Measurements from ENCODE around the gene LTA4H.

DNA sequence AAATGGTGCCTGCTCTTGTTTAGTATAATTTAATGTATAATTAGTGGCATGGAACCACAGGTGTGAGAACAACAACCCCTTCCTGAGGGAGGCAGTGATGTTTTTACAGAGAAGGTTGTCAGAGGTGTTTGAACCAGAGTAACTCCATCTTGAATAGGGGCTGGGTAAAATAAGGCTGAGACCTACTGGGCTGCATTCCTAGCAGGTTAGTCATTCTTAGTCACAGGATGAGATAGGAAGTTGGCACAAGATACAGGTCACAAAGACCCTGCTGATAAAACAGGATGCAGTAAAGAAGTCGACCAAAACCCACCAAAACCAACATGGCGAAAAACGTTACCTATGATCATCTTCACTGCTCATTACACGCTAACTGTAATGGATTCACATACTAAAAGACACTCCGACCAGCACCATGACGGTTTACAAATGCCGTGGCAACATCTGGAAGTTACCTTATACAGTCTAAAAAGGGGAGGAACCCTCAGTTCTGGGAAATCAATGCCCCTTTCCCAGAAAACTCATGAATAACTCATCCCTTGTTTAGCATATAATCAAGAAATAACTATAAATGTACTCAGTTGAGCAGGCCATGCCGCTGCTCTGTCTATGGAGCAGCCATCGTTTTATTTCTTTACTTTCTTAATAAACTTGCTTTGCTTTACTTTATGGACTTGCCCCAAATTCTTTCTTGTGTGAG is 47.8 kb upstream of the LTA4H start:
- TF ChIP-seq, protein P1, sequence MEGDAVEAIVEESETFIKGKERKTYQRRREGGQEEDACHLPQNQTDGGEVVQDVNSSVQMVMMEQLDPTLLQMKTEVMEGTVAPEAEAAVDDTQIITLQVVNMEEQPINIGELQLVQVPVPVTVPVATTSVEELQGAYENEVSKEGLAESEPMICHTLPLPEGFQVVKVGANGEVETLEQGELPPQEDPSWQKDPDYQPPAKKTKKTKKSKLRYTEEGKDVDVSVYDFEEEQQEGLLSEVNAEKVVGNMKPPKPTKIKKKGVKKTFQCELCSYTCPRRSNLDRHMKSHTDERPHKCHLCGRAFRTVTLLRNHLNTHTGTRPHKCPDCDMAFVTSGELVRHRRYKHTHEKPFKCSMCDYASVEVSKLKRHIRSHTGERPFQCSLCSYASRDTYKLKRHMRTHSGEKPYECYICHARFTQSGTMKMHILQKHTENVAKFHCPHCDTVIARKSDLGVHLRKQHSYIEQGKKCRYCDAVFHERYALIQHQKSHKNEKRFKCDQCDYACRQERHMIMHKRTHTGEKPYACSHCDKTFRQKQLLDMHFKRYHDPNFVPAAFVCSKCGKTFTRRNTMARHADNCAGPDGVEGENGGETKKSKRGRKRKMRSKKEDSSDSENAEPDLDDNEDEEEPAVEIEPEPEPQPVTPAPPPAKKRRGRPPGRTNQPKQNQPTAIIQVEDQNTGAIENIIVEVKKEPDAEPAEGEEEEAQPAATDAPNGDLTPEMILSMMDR (IDR thresholded peaks at IDR 0.05), result no peak
- no peak for TF ChIP-seq POLR2A (IDR thresholded peaks at IDR 0.05)
